Stimulated activated CD4-positive, alpha-beta T cell treated with anti-CD3 and anti-CD28 coated beads, Interleukin-1b, Interleukin-23, amount 100 ng/mL, for 48 hours (primary cell): Measurements from ENCODE around the gene ODF2.
"Not testable (repeated sequence)": the region's sequence is repeated elsewhere in the genome, so short reads cannot be mapped to it uniquely, and the experiment has no call there.

ENCODE experiments used
- DNase-seq: peaks from one replicate; pipeline ENCODE4 v3.0.0-alpha.2; 2020

Gene ODF2

DNA sequence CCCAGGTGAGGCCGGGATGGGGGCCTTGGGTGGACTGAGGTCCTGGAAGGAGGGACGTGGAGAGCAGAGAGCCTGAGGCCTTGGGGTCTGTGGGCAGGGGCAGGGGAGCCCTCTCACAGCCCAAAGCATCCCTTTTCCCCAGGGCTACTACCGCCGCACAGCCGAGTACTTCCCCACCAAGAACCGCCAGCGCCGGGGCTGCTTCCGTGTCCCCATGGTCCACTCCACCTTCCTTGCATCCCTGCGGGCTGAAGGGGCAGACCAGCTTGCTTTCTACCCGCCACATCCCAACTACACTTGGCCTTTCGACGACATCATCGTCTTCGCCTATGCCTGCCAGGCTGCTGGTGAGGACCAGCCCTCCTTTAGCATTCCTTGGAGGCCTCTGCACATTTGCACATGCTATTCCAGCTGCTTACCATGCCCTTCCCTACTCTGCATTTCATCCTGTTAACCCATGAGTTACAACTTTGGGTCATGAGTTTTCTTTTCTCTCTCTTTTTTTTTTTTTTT lies 31.5 kb upstream of the ODF2 start:
- DNase-seq, result no peak

DNA sequence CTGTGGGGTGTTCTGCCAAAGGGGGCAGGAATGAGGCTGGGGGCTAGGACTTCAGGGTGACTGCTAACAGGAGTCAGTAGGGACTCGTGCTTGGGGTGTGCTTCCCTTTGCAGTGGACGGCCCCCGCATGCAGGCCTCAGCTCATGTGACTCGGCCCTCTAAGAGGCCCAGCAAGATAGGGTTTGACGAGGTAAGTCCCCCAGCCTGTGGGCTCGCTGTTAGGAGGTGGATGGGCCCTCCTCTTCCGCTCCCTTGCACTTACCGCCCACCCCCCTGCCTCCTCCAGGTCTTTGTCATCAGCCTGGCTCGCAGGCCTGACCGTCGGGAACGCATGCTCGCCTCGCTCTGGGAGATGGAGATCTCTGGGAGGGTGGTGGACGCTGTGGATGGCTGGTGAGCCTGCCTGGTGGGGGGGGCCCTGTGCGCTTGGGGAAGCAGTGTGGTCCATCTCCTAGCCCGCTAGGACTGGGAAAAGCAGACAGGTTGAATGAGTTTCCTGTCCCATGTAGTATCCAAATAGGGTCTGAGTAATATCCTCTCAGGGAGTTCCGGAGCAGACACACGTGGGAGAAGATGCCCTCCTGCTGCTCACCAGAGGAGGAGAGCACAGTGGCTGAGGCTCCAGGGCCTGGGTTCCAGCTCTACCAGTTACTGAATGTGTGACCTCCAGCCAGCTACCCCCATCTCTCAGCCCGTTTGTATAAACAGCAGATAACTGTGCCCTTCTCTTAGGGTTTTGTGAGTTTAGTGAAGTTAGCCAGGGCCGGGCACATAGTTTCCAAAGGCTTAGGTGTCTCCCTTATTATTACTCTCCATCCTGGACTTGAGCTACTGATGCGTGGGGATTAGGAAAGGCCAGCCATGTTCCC lies 26.9 kb upstream of the ODF2 start:
- no peak for DNase-seq

DNA sequence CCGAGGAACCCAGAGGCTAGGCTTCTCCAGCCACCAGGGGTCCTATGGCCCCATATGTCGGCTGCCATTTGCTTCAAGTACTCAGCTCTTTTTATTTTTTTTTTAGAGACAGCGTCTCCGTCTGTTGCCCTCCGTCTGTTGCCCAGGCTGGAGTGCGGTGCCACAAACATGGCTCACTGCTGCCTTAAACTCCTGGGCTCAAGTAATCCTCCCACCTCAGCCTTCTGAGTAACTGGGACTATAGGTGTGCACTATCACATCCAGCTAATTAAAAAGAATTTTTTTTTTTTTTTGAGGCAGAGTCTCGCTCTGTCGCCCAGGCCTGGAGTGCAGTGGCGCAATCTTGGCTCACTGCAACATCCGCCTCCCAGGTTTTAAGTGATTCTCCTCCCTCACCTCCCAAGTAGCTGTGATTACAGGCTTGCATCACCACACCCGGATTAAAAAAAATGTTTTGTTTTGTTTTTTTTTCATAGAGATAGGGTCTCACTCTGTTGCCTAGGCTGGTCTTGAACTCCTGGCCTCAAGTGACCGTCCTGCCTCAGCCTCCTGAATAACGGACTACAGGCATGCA lies 26.2 kb upstream of the ODF2 start:
- no peak for DNase-seq

DNA sequence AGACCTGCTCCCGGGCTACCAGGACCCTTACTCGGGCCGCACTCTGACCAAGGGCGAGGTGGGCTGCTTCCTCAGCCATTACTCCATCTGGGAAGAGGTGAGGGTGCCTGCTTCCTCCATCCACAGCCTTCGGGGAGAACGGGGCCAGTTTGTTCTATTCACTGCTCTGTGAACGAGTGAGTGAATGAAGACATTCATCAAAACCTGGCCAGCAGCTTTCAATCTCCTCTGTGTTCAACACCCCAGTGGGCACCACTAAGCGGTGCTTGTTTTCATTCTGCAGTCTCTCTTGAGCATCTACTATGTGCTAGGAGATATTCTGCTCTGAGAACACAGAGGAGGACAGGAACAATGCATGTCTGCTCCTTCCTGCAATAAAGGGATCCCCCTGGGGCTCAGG lies 24.6 kb upstream of the ODF2 start:
- no peak for DNase-seq

DNA sequence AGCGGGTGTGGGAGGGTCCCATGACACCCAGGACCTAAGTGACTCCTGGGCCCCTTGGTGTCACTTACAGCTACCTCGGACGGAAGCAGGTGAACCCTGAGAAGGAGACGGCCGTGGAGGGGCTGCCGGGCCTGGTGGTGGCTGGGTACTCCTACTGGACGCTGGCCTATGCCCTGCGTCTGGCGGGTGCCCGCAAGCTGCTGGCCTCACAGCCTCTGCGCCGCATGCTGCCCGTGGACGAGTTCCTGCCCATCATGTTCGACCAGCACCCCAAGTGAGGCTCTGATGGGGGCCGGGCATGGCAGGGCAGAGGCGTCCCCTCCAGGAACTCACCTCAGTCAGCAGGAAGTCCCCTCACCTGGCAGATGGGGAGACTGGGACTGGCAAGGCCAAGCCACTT lies 21.5 kb upstream of the ODF2 start:
- DNase-seq, result no peak

DNA sequence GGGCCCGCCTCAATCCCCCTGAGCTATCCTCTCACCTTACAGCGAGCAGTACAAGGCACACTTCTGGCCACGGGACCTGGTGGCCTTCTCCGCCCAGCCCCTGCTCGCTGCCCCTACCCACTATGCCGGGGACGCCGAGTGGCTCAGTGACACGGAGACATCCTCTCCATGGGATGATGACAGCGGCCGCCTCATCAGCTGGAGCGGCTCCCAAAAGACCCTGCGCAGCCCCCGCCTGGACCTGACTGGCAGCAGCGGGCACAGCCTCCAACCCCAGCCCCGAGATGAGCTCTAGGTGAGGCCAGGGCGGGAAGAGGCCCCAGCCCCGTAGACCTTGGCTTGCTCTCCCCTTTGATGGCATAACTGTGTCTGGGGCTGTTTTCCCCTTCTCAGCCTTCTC lies 20.2 kb upstream of the ODF2 start:
- DNase-seq, result no peak

DNA sequence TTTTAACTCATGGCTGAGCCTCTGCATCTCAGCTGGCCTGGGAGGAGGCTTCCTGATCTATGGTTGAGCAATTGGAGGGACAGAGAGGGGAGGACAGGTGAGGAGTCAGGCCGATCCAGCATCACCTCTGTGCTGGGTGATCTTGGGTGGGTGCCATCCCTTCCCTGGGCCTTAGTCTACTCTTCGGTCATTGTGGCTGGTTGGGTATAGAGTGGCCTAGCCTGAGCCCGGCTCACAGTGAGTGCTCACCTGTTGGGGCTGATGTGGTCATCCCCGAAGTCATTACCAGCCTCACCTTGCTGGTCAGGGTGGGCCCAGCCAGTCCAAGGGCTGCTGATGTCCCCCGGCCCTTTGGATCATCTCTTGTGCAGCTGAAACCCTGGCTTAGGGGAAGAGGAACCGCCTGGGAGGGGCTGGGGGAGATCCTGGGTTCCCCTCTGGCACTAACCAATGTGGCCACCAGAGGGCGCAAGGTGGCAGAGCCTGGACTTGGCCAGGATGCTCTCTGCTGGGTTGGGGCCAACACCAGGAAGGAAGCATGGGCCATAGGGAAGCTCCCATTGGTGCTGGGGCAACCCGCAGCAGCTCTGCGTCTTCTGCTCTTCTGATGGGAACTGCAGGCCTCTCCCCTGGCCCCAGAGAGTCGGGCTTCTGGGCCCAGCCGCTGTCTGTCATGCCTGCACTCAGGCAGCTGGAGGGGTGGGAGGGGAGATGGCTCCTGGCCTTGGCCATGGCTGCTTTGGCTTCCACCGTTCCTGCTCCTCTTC lies 17.3 kb upstream of the ODF2 start:
- peak; percentile 81 for DNase-seq

DNA sequence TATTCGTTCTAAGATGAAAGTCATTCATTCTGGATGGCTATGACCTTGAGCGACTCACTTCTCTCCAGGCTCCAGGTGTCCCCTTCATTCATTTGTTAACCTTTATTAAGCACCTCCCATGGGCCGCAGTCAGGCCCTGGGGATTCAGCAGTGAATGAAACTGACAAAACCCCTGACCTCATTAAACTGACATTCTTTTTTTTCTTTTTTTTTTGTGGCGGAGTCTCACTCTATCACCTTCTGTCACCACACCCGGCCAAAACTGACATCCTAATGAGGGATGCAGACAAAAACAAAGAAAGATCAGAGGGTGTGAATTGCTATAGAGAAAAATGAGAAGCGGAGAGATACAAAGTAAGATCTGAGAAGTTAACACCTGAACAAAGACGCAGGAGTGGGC lies 16.5 kb upstream of the ODF2 start:
- DNase-seq, result no peak

DNA sequence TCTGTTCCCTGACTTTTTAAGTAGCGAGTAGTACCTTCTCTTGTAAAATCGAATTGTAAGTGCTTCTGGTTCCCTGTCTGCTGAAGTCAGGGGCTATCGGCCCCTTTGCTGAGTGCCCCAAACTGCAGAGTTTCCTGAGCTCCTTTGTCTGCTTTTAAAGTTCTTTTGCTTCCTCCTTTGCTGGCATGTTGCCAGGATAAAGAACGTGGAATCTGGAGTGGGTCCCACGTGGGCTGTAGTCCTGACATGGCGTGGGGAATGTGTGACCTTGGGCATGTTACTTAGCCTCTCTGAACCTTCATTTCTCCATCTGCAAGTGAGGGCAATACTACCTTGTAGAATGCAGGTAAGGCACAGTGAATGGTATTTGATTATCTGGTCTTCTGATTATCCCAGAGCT lies 13.7 kb upstream of the ODF2 start:
- no peak for DNase-seq

DNA sequence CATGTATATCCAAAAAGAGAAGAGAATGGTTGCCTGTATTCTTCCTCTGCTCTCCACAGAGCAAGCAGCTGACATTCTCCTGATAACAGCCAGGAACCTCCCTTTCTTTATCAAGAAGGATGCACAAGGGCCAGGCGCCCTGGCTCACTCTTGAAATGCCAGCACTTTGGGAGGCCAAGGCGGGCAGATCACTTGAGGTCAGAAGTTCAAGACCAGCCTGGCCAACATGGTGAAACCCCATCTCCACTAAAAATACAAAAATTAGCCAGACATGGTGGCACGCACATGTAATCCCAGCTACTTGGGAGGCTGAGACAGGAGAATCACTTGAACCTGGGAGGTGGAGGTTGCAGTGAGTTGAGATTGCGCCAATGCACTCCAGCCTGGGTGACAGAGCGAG lies 9.3 kb upstream of the ODF2 start:
- not testable (repeated sequence) for DNase-seq

DNA sequence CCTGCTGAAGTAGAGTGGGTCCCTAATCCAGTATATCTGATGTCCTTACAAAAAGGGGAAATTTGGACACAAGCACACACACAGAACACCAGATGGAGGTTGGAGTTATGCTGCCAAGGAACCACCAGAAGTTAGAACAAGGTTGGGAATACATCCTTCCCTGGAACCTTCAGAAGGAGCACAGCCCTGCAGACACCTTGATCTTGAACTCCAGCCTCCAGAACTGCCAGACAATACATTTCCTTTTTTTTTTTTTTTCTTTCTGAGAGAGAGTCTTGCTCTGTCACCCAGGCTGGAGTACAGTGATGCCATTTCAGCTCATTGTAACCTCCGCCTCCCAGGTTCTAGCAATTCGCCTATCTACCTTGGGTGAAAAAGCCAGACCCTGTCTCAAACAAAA lies 7.1 kb upstream of the ODF2 start:
- no peak for DNase-seq

DNA sequence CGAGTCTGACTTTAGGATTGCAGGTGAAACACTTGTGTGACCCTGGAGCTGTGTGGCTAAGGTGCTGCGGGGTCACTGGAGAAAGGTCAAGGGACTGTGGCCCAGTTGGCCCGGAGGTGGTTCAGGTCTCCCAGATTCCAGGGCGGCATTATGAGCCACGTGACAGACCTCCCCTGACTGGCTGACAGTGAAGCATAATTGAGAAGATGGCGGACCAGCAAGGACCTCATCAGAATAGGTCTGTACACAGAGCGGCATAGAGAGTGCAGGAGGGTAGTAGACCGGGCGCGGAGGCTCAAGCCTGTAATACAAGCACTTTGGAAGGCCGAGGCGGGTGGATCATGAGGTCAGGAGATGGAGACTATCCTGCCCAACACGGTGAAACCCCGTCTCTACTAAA lies 815 bp upstream of the ODF2 start:
- no peak for DNase-seq

DNA sequence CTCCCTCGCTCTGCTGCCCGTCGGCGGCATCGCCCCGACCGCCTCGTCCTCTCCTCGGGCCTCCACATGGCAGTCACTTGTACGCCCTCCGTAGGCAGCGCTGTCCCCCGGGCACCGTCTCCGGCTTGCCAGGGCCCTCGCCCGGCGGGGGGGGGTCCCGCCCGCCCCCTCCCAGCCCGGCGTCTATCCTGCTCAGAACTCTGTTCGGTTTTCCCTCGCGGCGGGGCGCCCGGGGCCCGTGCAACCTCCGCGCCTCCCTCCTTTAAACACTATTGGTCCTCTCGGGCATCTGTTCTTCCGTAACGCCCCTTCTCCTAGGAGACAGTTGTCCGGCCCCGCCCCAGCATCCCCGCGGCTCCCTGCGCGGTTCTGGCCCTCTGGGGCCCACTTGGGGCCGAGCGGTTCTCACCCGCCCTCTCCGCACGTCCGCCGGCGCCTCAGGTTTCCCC lies 831 bp downstream of the ODF2 start:
- DNase-seq, result peak; percentile 56

DNA sequence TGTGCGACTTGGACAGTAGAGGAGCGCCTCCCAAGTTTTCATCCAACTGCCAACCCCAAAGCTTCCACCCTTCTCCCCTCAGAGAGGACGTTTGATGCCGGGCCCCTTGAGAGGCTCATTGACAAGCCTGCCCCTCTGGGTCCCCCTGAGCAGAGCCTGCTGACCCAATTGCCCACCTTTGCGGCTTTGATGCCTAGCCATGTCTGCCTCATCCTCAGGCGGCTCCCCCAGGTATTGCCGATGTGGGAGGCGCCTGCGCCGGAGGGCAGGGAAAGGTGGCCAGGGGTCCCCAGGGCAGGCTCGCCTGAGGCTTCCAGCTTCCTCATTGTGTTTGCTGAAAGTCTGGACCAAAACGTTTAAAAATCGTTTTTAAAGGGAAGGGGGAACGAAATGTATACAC lies 1.4 kb downstream of the ODF2 start:
- no peak for DNase-seq

DNA sequence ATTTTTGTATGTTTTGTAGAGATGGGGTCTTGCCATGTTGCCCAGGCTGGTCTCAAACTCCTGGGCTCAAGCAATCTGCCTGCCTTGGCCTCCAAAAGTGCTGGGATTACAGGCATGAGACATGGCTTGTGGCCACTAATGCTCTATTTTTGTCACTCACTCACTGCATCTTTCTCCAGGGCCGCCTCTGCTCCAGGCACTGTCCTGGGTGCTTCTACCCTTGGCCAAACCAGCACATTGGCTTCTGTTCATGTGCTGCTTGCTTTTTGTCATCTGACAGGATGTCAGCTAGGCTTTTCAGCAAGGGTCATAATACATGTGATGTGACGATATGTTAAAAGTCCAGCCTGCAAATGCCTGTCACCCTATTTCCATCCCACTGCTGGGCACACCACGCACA lies 3.2 kb downstream of the ODF2 start:
- no peak for DNase-seq

DNA sequence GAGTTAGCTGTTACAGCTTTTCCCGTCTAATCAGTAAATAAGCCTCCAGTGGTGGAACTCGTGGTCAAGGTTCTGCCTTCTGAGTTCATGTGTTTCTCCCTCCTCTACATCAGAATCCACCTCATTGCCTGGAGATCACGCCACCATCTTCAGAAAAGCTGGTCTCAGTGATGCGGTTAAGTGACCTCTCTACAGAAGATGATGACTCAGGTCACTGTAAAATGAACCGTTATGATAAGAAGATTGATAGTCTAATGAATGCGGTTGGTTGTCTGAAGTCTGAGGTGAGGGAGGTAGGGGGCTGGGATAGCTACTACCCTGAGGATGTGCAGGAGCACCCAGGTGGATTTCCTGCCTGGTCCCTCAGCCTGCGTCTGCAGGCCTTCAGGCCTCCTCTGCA lies 13.3 kb downstream of the ODF2 start:
- DNase-seq, result no peak

DNA sequence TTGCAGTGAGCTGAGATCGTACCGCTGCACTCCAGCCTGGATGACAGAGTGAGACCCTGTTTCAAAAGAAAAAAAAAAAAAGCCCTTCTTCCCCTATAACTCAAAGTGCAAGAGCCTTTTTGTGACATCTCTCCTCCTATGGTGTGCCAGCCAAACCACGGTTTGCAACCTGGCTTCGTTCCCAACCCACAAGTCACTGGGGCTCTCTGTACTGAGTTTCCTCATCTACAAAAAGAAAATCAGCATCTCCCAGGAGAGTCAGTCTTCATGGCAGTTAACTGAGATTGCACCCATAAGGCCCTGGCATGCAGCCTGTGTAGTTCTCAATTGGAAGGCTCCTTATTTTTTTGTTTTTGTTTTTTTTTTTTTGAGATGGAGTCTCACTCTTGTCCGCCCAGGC lies 14.8 kb downstream of the ODF2 start:
- no peak for DNase-seq

DNA sequence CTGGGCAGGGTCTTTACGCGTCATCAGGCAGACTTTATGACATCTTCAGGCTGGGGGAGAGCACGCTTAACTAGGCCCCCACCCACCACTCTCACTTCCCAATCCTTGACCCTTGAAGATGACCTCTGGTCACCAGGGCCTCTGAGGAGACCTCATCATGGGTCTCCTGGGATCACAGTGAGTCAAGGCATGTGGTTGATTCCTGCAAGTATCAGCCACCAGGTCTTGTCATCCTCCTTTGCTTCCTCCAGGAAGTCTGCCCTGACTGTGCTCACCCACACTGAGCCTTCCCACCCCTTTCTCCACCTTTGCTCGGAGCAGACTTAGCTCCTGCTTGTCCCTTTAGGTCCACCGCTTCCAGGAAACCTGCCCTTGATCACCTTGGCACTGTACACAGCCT lies 17.3 kb downstream of the ODF2 start:
- no peak for DNase-seq

DNA sequence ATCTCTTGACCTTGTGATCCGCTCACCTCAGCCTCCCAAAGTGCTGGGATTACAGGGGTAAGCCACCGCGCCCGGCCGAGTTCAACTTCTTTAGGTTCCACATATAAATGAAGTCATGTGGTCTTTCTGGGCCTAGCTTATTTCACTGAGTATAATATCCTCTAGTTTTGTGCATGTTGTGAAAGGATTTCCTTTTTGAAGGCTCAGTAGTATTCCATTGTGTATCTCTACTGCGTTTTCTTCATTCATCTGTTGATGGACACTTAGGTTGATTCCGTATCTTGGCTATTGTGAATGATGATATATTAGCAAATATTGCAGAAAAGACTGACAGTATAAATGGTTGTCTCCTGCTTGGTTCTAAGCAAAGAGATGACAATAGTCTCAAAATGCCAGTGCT lies 20.1 kb downstream of the ODF2 start:
- DNase-seq, result no peak

DNA sequence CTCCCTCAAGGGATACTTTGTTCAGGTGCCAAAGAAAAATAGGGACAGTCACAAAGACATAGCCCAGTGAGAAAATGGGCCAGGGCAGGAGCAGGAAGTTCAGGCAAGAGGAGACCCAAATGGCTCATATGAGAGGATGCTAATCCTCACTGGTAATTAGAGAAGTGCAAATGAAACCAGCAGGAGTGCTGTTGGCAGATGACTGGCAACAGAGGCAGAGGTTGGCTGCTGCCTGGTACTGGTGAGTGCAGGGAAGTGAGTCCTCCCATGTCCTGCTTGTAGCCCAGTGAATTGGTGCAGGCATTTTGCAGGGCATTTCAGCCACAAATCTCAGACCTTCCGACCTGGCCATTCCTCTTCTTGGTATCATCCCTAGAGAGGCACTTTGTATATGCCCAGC lies 23.5 kb downstream of the ODF2 start:
- no peak for DNase-seq

DNA sequence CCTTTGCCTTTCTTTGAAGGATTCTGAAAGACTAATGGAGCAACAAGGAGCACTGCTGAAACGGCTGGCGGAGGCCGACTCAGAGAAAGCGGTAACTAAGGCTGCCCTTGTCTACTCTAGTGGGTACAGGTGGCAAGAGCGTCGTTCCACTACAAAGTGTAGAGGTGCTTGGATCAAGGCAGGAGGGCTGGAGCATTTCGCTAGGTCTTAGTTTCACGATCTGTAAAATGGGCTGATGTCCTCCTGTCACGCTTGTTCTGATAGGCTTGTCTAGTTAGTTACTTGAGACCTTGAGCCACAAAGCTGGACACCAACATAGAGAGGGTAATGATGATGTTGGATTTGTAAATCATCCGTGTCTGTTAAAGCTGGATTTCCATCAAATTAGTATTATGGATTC lies 25.8 kb downstream of the ODF2 start:
- DNase-seq, result no peak

DNA sequence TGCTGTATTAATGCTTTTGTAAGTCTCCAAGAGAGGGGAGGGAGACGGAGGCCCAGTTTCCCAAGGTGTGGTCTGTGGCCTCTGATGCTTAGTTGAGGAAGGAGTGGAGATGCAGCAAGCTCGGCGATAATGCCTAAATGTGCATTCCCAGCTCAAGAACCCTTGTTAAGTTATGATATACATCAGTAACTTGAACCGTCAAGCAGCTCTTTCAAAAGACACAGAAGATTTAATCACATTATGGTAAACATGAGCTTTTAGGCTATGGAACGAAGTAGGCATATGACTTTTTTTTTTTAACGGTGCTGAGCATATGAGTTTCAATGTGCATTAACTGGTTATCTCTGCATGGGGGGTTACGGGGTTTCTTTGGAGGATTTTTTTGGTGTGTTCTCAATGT lies 26.4 kb downstream of the ODF2 start:
- DNase-seq, result no peak

DNA sequence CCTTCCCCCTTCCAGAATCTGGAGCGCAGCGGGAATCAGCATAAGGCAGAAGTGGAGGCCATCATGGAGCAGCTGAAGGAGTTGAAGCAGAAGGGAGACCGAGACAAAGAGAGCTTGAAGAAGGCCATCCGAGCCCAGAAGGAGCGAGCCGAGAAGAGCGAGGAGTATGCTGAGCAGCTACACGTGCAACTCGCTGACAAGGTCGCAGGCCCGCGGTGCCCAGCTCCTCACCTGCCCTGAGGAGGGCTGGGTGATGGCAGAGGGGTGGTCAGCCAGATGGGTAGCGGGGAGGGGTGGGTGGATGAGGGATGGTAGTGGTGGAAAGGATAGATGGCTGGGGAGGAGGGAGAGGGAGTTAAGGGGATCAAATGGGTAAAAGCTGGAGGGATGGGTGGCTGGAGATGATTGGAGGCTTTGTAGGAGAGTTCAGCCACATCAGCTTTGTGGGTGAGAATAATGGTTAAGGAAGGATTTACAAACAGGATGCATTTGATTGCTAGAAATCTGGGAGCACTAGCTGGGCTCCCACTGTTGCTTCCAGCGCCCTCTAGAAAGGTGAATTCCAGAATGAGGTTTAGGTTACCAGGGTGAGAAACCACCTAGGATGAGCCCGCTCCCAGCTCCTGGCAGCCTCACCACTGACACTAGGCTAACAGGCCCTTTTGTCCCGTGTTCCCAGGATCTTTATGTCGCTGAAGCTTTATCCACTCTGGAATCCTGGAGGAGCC lies 29.0 kb downstream of the ODF2 start:
- no peak for DNase-seq
